ENCODE results near the gene GBGT1.

GBGT1 gene

GRCh38 chr9:133104718-133105460, 58.8 kb downstream of the GBGT1 start:
- DNase-seq (ENCODE audit: low read depth in 1 of 2, low spot score in 1 of 2): no peak

GRCh38 chr9:133103987-133104505, 59.7 kb downstream of the GBGT1 start:
- DNase-seq (ENCODE audit: low read depth in 1 of 2, low spot score in 1 of 2): no peak

- peak in 1 of 2 donors; percentile 27 for DNase-seq (ENCODE audit: low read depth in 1 of 2, low spot score in 1 of 2)
Observed at GRCh38 chr9:133103183-133103986, 60.3 kb downstream of the GBGT1 start.
